Right hindlimb (tissue), 1 donor: ENCODE measurements around the gene ELAVL2.

Experiments
- DNase-seq: peaks from one replicate; pipeline ENCODE4 v3.0.0-alpha.2; 2018

The ELAVL2 gene

DNA sequence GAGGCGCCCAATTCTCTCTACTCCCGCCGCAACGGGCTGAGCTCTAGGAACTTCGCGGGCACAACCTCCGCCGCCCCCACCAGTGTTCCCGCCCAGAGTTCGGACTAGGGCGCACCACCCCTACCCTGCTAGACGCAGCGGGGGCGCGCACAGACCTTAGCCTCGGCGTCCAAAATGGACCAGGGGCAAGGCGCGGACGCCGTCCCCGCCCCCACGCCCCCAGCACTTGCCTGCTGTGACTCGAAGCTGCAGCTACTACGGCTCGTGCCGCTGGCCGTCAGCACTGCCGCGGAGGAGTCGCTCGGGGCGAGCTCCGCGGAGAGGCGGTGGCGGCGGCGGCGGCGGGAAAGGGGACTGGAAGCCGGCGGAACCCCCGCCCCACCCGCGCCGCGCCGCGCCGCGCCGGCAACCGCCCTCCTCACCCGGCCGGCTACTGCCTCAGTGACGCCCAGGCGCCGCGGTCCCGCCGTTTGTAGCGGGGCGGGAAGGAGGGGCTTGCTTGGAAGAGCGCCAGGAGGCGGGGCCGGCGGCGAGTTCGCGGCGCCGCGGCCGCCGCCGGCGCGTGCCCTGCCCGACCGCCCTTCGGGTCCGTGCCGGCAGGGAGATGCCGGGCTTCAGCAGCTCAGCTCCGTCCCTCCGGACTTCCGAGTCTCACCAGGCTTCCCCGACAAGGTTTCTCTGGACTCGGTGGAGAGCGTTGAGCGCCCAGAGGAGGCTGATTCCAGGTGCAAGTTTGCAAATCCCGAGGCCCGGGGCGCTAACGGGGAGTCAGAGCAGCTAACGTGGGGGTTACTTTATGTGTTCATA, 4.5 kb downstream of the ELAVL2 start:
- DNase-seq = peak; percentile 75

- peak; percentile 49 for DNase-seq
Observed at GRCh38 chr9:23820451-23821374, 5.3 kb downstream of the ELAVL2 start.

DNA sequence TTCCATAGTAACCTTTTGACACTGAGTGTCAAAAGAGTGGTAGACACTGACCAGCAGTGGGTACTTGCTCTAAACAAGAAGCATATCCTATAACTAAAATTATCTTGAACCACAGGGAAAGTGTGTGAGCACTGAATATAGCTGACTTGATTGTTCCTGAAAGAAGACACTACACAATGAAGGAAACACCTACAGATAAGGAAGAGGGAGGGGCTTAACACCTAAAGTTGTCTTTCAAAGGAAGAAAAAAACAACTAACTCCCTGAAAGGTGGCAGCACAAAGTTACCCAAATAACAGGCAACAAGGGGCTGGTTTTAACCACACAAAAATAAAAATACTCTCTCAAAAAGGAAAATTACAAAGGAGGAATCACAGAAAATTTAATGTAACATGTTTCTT, 6.6 kb downstream of the ELAVL2 start:
- no peak for DNase-seq

DNA sequence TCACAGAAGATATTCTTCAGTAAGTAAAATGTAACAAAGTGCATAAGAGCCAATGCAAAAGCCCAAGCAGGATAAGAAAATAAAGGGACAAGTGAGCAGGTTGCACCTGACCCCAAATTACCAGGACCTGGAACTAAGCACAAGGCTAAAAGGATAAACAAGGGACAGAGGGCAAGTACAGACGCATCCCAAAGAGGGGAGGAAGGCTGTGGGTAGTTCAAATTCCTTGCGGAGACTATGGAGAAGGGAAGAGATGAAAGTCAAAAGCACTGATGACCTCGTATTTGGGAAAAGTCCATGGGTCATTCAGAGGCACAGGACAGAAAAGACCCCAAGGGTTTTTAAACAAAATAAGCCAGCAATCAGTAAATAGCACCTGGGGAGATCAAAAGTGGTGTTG, 11.8 kb downstream of the ELAVL2 start:
- no peak for DNase-seq

DNA sequence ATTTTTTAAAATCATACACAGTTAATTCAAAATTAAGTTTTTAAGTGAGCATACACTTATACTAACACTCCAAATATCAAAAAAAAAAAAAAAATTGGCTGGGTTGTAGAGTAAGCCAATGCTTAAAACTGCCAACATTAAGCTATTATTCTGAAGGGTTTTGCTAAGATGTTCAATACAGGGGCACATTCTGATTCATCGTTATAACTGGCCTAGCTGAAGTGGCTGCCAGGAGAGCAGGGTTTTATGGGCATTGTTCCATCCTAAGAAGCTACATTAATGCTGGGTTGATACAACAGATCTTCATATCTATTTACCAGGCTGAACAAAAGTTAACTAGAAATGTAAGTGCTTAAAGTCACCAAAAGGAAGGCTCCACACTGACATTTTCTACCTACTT, 13.4 kb downstream of the ELAVL2 start:
- DNase-seq = no peak

DNA sequence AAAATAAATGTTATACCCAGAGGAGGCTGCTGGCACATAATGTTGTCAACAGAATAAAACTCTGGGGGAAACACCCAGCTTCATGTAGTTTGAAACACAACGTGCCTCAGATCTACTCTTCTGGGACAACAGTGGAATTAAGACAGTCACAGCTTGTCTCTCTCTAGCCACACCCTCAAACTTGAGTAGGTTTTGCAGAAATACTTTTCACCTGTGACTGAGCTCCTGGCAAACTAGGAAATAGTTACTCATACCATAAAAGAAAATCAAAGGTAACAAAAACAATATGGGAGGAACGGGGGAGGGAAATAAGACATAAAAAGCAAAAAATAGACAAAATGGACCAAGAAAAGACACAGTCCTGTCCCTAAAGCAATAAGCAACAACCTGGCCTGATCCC, 14.4 kb downstream of the ELAVL2 start:
- no peak for DNase-seq

GRCh38 chr9:23803216-23803615, 22.8 kb downstream of the ELAVL2 start:
- DNase-seq = no peak

DNA sequence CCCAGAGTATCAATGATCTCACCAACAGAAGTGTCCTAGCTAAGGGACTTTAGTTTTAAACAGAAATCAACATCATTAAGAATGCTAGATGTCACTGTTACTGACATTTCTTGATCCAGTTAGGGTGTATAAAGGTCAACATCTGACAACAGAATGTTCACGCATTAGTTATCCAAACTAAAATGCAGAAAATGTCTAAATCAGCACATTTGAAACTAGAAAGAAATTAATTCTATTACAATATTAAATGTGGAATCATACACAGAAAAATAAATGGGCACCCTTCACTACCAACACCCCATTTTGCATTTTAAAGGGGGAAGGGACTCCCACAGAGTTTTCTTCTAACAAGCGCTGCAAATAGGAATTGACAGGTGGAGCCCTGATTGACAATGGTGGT, 24.5 kb downstream of the ELAVL2 start:
- no peak for DNase-seq

DNA sequence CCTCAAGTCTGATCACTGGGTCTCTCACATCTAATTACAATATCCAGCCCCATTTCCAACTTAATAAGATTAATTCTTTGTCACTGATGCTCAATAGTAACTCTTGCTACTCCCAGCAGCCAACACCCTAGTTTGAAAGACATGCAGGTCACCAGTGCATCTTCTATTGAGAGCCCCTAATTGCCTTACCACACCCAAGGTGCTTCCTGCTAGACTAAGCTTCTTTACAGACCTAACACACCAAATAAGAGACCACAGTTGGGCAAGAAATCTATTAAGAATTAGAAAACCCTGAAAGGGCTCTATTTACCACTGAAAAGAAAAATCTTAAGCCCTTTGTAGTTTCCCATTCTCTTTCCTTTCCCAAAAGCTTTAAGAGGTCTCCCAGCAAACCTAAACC, 26.5 kb downstream of the ELAVL2 start:
- no peak for DNase-seq

DNA sequence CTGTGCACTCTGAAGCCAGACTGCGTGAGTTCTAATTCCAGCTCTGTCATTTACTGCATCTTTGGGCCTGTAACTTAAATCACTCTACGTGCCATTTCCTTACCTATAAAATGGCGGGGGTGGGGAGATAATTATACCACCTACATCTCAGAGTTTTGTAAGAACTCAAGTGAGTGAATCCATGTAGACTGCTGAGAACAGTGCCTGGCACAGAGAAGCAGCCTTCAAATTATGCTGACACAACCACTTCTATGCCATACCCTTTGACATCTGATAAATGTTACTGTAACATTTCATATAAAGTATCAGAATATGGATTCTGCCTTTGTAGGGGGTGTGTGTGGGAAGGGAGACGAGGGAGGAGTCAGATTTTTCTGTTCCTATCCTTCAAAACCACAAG, 27.7 kb downstream of the ELAVL2 start:
- DNase-seq = no peak

GRCh38 chr9:23796209-23796608, 29.8 kb downstream of the ELAVL2 start:
- no peak for DNase-seq

GRCh38 chr9:23790351-23791260, 35.4 kb downstream of the ELAVL2 start:
- no peak for DNase-seq

DNA sequence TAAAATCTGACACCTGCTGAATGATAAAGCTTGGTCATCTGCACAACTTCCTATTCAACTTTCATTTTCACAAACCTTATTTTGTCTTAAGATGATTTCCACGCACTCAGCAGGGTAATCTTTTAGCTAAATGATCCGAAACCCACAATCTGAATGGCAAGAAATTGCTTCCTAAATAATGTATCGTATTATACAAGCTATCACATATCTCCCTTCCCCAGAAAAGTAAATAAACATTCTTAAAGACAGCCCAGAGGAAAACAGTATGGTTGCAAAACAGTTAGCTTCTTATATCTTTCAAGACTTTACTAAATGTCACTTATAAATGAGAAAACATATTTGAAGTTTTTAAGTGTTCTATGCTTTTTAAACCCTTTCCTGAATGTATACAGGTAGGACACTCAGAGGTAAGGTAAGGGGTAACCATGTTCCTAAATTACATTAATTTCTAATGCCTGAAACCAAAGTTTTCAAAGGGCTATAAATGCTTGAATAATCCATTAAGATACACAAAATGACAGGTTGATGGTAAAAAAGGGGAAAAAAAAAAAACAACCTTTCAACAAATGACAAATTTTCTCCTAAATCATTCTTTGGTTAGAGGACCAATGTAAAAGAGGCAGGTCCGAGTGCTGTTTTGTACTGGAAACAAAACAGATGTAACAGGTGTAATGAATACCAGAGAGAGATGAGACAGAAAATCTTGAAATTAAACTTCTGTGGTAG, 36.3 kb downstream of the ELAVL2 start:
- no peak for DNase-seq

GRCh38 chr9:23784962-23785361, 41.1 kb downstream of the ELAVL2 start:
- no peak for DNase-seq

DNA sequence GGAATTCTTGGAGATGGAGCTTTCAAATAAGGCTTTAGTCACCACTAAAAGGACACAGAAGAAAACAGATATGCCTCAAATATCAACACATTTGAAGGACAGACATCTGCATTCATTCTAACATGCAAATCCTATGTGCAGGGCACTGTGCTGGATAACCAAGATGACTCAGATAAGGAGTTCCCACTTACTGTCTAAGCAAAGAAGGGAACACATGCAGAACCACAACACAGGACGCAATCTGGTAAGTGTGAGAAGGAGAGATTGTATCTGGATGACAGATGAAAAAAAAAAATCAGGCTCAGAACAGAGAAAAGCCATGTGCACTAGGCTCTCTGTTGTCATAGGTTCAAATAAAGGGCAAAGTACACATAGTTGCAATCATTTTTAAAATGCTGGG, 42.5 kb downstream of the ELAVL2 start:
- no peak for DNase-seq

- peak; percentile 37 for DNase-seq
Observed at GRCh38 chr9:23779220-23779619, 46.8 kb downstream of the ELAVL2 start.

- DNase-seq = no peak
Observed at GRCh38 chr9:23777328-23777727, 48.7 kb downstream of the ELAVL2 start.

GRCh38 chr9:23775549-23775948, 50.5 kb downstream of the ELAVL2 start:
- DNase-seq = no peak

- no peak for DNase-seq
Observed at GRCh38 chr9:23774266-23774665, 51.8 kb downstream of the ELAVL2 start.

GRCh38 chr9:23772385-23772783, 53.7 kb downstream of the ELAVL2 start:
- no peak for DNase-seq

GRCh38 chr9:23771746-23772384, 54.2 kb downstream of the ELAVL2 start:
- no peak for DNase-seq
